ENCODE data around the gene ZNF385B.

DNA sequence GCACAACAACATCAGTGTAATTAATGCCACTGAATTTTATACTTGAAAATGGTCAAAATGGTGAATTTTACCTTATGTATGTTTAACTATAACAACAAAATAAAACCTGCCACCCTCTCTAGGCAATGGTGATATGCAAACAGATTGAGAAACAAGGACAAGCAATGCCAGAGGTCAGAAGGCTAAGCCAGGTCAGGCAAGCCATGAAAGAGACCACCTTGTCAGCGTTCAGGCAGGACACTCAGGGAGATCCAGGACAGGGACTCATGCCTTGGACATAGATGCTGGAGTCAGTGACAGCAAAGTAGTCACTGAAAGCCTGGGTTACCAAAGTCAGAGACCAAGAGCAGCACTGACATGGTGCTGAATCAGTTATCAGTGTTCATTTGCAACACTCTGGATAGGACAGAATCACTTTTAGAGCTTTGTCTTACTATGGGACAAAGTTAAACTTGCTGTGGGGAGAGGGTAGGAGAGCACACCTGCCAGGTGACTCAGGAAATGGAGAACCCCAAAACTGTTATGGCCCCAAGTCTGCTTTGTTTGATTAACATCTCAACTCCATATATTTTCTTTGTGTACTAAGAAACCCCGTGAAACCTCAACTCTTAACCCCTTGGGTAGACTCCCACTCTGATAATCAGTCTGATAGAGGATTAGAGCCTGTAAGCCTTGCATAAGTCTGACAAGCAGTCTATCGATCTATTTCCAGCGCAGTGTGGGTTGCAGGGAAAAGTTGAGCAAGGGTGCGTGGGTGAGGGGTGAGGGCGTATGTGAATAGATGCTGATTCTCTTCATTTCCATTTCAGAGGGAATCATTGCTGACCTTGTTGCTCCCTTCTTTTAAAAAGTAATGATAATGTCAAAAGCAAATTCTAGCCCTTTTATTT lies 48.7 kb upstream of the ZNF385B start:
- TF ChIP-seq TAF1 (IDR thresholded peaks at IDR 0.05; ENCODE audit: borderline replicate concordance, low read depth, low read length) (no peak), CTCF (IDR thresholded peaks at IDR 0.05) (no peak), ZBTB33 (IDR thresholded peaks at IDR 0.05; ENCODE audit: borderline replicate concordance, low read depth) (no peak), EP300 (IDR thresholded peaks at IDR 0.05; ENCODE audit: borderline replicate concordance in 1 of 2, low read depth in 1 of 2, low read length in 1 of 2) (no peak), GATA2 (CRISPR knock-in tag; IDR thresholded peaks at IDR 0.05) (no peak), ELF1 (IDR thresholded peaks at IDR 0.05) (no peak)
- TF ChIP-seq, protein P1, sequence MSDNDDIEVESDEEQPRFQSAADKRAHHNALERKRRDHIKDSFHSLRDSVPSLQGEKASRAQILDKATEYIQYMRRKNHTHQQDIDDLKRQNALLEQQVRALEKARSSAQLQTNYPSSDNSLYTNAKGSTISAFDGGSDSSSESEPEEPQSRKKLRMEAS (IDR thresholded peaks at IDR 0.05; ENCODE audit: low read depth), result no peak
